Measurements from ENCODE around the gene OR11A1.

- TF ChIP-seq CTCF (IDR thresholded peaks at IDR 0.05), result no peak
- TF ChIP-seq POLR2AphosphoS5 (IDR thresholded peaks at IDR 0.05), result no peak
These were observed 49.7 kb upstream of the OR11A1 start for GRCh38 chr6:29506446-29507067.
